ENCODE data around the gene ZNF561.

The ZNF561 gene

GRCh38 chr19:9580728-9581127 lies 40.3 kb downstream of the ZNF561 start:
- DNase-seq (ENCODE audit: low read depth): no peak

DNA sequence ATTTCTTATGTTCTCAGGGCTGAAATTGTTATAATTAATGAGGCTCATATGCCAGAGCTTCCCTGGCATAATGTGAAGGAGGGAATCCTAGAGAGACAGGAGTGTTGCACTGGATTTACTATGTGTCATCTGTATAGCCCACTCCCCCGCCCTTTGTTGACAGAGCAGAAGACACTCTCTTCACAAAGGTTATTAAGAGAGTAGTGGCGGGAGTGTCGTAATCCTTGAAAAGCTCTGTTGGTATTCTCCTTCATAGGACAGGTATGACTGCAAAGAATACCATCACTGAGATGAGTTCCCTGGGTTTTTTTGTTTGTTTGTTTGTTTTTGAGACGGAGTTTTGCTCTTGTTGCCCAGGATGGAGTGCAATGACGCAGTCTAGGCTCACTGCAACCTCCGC lies 50.8 kb downstream of the ZNF561 start:
- no peak for DNase-seq (ENCODE audit: low read depth)

- no peak for DNase-seq (ENCODE audit: low read depth)
Observed at GRCh38 chr19:9566729-9567128, 54.3 kb downstream of the ZNF561 start.

- no peak for DNase-seq (ENCODE audit: low read depth)
Observed at GRCh38 chr19:9565900-9566705, 54.9 kb downstream of the ZNF561 start.
